Fibroblast of skin of right biceps (primary cell): Measurements from ENCODE around the gene ASIC3.
A peak's percentile ranks its signal among the peaks of the same experiment; 100 is the strongest.
"Not testable (repeated sequence)": the region's sequence is repeated elsewhere in the genome, so short reads cannot be mapped to it uniquely, and the experiment has no call there.

ENCODE experiments used
- DNase-seq: peaks from one replicate; pipeline ENCODE4 v3.0.0-alpha.2; 2013

Gene ASIC3

DNA sequence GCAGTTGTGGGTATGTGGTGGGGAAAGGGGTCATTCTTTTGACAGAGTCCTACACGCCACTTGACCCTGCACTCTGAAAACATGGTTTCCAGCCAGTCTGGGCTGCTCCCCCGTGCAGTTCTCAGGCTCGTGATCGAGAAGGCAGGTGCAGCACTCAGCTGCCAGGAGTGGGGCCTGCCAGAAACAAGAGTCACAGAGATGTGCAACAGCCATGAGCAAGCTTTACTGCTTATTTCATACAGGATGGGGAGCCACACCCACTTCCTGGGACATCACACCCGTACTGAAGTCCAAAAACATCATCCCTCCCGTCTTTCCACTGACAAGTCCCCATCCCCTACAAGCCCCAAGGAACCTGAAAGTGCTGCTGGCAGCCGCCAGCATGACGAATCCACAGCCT, 33.4 kb upstream of the ASIC3 start:
- no peak for DNase-seq

DNA sequence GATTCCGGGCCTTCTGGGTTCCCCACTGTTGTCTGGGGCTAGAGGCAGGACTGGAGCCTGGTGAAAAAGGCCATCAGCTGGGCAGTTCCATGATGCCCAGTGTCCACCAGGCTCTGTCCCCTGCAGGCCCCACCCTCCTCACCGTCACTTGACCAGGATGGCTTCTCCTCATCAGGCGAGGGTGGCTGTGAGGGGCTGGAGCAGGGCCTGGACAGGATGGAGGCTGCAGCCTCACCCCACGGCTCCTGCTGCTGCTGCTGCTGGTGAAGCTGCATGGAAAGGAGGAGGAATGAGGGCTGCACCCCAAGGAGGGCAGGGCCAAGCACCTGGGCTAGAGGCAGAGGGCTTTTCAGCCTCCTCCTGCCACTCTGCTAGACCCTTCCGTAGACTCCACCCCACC, 32.4 kb upstream of the ASIC3 start:
- DNase-seq, result no peak

DNA sequence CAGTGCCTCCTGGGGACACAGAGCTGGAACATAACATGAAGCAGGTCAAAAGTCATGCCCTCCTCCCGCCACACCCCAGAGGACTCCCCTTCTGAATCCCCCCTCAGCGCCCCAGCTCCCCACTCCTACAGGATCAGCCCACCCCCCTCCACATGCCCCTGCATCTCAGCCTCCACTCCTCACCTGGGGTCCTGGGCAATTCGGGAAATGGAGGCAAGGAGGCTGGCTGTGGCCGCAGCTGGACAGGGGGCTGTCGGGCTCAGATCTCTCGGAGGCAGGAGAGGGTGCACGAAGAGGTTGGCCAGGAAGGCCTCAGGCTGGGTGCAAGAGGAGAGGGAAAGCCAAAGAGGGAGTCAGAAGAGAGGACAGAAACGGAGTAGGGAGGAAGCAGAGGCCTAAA, 31.8 kb upstream of the ASIC3 start:
- no peak for DNase-seq

DNA sequence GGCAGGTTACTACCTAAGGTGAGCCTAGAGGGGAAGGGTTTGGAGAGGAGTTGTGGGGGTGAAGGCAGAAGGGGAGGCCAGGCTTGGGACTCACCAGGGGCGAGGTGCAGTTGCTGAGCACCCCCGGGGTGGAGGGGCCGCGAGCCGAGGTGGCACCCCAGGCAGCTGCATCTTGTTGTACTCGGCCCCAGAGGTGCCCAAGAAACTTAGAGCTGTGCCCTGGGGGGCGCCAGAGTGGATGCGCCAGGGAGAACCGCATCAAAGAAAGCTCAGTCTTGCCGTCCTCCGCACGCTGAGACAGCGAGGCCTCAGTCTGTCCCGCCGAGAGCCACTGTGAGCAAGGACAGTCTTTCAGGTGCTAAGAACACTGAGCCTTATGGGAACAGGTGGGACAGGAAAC, 31.4 kb upstream of the ASIC3 start:
- no peak for DNase-seq

DNA sequence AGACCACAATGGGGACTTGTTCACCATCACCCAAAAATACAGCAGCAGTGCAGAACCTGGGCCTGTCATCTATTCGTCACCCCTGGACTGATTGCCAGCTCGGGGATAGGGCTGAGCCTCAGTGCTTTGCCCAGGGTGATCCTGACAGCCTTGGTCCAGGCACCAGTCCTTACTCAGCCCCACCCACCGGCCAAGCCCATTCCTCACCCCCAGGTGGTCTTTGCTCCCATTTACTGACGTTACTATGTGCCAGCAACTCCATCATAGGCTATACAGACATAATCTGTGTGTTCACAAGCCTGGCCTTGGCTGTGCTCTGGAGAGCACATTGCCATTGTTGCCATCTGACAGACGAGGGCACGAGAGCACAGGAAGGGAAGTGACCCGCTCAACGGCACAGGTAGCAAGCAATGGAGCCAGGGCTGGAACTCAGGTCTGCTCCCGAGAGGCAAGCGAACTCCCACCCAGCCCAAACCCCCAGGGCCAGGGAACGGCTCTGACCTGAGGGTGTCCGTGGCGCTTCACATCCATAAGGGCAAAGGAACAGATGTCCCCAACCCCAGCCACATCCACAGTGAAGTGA, 30.9 kb upstream of the ASIC3 start:
- no peak for DNase-seq

DNA sequence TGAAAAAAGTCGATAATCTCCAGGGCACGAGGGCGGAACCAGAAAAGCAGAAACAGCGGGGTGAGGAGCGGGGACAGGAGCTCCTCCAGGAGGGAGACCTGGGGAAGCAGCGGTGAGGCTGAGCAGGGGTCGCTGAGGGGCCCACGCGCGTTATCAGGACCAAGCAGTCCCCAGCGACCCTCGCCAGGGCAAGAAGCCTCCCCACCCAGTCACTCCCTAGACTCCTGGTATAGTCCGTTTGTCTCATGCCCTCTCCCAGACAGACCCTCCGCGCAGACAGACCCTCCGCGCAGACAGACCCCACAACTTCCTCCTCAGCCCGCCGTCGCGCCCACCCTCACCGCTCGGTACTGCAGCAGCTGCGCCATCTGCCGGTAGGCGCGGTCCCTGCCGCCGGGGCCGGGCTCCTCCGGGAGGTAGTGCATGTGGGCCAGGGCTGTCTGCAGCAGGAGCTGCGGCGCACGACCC, 30.3 kb upstream of the ASIC3 start:
- DNase-seq, result peak; percentile 47

DNA sequence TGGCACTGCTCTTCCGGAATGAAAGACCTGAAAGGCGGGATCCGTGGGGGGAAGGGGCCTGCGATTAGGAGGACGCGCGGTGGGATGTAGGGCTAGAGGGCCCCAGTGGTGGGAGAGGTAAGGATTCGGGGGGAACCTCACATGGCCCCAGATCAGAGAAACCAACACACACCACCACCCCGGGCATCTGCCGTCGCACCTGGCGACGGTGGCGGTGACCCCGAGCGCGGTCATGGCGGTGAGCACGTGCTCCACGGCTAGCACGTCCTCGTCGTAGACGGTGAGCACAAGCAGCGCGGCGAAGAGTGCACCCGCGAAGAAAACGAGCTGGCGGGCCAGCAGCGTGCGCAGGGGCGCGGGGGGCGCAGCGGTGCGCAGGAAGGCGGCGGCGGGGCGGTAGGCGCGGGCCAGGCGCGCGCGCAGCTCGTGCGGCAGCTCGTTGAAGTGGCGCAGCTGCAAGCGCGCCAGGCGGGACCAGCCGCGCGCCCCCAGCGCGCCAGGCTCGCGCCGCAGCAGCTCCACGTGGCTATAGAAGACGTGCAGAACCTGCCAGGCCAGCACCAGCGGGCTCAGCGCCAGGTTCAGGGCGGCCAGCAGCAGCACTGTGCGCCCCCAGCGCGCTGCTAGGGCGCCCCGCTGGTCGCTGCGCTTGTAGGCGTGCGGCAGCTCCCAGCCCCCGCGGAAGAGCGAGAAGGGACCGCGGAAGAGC, 29.8 kb upstream of the ASIC3 start:
- DNase-seq, result peak; percentile 54

DNA sequence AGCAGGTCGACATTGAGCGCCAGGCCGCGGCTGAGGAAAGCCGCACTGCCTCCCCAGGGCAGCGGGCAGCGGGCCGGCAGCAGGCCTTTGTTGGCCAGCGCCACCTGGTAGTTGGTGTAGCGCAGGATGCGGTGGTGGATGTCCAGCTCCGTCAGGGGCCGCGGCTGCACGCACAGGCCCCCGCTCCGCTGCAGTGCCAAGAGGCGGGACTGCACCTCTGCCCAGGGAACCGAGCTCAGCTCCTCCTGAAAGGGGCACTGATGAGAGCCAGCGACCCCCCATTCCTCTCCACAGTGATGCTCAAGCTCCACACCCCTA, 29.2 kb upstream of the ASIC3 start:
- no peak for DNase-seq

DNA sequence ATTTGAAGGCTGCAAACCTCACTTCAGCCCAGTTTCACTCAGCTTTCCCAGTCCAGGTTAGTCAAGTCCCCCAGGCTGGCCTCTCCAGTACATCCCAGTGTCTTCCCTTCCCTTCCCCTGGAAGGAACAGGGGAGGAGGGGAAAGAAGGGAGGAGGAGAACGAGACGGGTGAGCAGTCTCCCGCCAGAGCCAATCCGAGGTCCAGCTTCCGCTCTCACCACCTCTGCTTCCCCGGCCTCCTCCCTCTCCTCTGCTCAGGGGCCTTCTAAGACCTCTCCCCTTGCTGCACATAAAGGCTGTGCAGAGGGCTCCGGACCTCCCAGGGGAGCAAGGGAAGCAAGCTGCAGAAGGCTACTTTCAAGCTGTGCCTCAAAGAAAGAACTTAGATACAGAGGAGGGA, 28.1 kb upstream of the ASIC3 start:
- DNase-seq, result no peak

DNA sequence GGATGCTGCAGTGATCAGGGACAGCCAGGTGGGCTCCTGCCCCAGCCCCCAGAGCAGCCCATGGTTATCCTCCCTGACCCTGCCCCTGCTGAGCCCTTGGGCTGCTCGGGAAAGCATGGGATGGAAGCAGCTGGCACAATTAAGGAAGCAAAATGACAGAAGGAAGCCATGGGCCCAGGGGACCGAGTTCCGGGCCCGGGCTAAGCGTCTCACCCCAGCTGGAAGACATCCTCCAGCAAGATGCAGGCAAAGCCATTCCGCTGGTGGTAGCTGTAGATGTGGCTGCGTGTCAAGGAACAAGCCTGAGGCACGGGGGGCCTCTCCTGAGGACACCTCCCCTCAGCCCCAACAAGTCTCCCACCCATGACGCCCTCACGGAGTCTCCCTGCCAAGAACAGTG, 25.1 kb upstream of the ASIC3 start:
- no peak for DNase-seq

DNA sequence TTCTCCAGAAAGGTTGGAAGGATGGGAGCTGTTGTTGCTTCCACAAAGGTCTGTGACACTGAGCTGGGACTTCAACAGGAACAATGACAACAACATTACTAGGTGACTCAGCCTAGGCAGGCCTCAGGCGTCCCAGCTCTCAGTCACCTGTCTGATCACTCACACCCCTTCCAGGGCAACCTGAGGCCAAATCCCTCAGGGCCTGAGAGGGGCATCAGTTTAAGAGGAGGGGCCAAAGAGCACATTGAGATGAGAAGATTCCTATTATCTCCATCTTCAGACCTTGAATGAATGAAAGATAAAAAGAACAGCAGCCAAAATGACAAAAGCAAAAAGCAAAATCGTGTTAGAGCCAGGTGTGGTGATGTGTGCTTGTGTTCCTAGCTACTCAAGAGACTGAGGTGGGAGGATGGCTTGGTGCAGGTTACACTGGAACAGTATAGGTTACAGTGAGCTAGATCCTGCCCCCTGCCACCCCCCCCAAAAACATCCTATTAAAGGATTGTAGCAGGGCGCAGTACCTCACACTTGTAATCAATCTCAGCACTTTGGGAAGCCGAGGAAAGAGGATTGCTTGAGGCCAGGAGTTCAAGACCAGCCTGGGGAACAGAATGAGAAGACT, 23.8 kb upstream of the ASIC3 start, which contains the start of gene ATG9B:
Gene ATG9B, minus strand, starts transcription at position 60 of the 622 bp plus-strand sequence. CDS start 71 bp downstream, outside the sequence.
- DNase-seq, result no peak

DNA sequence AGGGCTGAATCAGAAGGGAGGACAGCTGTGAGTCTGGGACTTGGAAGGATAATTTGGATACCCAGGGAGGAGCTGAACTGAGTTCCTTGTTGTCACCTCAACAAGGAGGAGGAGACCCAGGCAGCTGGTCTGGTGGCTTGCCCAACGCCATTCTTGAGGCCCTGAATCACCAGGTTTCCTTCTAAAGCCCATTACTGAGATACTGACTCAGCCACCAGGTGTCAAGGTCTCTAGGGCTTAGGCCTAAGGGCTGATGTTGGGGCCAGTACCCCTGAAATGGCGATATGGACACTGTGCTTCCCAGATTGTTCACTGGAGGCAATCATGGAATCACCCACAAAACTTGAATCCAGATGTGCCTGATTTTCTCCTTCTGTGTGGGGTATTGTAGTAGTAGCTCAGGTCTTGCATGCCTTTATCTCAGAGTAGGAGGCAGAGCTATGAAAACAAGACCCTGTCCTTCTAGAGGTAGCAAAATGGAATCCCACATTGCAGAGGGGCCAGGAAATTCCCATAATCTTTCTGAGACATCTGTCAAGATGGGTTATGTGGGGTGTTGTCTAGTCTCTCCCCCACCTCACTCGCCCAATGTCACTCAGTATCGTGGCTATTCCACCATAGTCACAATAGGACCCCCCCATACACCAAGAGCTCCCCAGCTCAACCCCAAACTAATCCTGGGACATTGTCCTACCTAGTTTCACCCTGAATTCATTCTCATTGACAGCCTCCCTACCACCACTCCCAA, 22.2 kb upstream of the ASIC3 start:
- DNase-seq, result peak; percentile 30

DNA sequence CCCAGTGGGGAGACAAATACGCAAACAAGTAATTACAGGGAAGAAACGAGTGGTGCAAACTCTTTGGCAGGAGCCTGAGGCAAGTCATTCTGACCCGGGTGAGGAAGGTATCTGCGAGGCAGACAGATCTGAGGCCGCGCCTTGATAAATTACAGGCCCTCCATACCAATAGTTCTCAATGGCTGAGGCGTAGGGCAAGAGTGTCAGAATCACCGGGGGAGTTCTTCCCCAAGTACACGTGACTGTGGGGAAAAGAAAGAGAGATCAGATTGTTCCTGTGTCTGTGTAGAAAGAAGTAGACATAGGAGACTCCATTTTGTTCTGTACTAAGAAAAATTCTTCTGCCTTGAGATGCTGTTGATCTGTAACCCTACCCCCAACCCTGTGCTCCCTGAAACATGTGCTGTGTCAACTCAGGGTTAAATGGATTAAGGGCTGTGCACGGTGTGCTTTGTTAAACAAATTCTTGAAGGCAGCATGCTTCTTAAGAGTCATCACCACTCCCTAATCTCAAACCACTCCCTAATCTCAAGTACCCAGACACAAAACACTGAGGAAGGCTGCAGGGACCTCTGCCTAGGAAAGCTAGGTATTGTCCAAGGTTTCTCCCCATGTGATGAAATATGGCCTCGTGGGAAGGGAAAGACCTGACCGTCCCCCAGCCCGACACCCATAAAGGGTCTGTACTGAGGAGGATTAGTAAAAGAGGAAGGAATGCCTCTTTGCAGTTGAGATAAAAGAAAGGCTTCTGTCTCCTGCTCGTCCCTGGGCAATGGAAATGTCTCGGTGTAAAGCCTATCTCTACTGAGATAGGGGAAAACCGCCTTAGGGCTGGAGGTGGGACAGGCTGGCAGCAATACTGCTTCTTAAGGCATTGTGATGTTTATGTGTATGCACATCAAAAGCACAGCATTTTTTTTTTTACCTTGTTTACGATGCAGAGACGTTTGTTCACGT, 21.3 kb upstream of the ASIC3 start:
- not testable (repeated sequence) for DNase-seq

DNA sequence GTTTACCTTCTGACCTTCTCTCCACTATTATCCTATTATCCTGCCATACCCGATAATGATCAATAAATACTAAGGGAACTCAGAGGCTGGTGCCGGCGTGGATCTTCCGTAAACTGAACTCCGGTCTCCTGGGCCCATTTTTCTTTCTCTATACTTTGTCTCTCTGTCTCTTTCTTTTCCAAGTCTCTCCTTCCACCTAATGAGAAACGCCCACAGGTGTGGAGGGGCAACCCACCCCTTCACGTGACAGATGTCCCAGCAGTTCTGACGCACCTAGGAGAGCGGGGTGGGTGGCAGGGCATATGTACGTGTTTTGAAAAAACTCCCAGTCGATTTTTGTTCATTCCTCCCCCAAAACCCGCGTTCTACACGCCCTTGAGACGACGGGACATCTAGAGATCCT, 20.6 kb upstream of the ASIC3 start:
- DNase-seq, result not testable (repeated sequence)

DNA sequence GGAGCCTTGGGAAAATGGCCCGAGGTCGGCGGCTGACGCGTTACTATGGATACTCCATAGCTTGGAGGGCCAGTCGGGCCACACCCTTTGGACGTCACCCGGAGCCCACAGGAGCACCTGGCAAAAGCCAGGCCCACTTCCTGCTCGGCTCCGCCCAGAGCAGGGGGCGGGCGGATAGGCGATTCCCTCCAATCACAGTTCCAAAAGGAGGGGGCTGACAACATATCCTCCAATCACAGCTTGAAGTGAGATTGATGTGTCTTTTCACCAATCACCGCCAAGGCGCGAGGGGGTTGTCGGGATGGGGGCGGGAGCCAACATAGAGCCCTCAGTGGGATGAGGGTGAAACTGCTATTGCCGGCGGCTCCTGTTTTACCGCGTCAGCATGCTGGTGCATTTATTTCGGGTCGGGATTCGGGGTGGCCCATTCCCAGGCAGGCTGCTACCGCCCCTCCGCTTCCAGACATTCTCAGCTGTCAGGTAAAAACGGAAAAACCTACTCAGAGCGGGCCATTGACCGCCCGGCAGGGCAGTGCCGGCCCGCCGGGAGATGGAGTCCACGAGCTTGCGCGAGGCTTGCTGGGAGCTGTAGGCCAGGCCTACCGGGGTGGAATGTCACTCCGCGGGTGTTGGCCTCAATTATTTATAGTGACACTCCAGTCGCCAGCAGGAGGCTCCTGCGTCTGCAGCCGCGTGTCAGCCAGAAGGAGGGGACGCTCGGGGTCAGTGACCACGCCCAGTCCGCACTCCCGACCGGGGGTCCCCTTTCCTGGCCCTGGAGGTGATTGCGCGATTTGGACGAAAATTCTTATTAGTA, 20.0 kb upstream of the ASIC3 start, which contains the start of gene ABCB8:
Gene ABCB8, plus strand, starts transcription at position 320 of the 817 bp plus-strand sequence. Its CDS starts 66 bp downstream, at position 386.
- DNase-seq, result peak; percentile 99

DNA sequence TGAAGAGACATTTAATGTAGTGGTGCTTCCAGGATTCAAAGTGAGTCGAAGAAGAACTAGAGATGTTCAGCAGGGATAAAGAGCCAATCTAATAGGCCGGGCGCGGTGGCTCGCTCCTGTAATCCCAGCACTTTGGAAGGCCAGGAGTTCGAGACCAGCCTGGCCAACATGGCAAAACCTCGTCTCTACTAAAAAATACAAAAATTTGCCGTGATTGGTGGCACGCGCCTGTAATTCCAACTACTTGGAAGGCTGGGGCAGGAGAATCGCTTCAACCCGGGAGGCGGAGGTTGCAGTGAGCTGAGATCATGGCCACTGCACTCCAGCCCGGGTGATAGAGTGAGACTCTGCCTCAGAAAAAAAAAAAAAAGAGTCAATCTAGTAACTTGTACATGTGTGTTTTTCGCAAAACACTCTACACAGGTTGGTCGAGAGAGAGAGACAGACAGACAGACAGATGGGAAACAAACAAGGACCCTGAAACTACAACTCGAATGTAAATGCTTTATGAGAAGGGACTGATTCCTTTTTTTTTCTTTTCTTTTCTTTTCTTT, 19.3 kb upstream of the ASIC3 start:
- DNase-seq, result no peak

DNA sequence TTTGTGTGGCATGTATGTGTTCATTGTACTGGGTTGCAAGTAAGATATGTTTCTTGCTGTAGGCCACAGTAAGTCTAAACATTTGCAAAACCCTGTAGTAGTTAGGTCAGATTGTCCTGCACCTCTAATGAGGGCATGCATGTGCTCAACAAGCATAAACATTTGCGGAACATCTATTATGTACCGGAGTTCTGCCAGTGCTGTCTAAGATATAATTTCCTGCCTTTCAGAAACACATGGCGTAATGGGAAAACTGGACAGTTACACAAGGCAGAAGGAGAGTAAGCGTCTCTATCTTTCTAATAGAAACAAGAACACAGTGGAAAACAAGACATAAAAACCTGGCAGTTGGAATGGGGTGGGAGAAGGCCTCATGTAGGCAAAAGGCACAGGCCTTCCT, 17.3 kb upstream of the ASIC3 start:
- DNase-seq, result no peak

DNA sequence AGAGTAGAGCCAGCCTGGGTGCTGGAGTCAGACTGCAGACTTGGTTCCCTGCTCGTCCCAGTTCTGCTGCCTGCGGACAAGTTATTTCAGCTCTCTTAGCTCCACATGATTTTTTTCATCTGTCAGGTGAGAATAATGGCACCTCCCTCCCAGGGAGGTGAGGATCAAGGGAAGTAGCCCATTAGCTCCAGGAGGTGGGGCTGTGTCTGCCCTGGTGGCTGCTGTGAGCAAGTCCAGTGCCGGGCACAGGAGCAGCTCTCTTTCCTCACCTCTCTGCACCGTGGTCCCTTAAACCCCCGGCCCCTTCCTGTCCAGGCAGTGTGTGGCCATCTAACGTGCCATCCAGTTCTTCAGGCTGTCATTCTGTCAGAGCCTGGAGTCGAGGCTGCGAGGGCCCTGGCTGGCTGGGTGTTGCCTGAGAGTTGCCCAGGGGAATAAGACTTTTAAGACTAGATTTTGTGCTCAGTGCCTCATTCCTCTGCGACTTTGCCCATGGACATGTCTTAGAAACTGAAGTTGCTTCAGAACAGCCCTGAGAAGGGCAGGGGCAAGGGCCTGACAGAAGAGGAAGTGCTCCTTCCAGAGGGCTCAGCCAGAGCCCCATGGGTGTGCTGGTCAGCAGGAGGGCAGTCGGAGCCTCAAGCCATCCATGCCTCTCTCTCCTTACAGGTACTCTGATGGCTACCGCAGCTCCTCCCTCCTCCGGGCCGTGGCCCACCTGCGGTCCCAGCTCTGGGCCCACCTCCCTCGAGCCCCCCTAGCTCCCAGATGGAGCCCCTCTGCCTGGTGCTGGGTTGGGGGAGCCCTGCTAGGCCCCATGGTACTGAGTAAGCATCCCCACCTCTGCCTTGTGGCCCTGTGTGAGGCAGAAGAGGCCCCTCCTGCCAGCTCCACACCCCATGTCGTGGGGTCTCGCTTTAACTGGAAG, 15.1 kb upstream of the ASIC3 start:
- no peak for DNase-seq

DNA sequence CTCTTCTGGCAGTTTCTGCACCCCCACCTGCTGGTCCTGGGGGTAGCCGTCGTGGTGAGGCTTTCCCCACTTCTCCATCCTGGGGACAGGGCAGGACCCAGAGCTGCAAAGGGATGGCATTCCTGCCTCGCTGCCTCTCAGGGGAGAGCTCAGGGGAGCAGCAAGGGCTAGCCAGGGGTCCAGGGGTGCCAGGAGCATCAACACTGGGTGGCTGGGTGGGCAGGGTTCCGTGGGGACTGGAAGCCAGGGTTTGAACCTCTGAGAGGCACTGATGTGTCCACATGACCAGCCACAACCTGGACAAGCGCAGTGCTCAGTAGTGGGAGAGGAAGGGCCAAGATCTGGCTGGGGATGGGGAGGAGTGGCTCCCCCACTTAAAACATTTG, 14.5 kb upstream of the ASIC3 start:
- DNase-seq, result no peak
